ENCODE results near the gene METTL14.

DNA sequence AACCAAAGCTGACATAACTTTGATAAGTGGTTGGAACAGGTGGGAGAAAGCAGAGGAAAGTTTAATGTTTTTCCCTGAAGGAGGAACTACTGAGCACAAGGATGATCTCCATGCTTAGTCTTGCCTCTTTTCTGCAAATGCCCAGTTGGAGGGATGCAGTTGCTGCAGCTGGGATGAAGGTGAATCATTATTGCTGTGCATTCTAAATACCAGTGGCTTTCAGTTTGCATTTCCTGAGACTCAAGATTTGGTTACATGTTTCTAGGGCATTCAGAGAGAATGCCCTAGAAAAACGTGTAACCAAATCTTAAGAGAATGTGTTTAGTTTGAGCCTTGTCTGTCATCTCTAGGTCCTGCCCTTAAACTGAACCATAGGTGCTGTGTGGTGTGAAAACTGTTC is 42.2 kb downstream of the METTL14 start:
- TF ChIP-seq, protein P1, sequence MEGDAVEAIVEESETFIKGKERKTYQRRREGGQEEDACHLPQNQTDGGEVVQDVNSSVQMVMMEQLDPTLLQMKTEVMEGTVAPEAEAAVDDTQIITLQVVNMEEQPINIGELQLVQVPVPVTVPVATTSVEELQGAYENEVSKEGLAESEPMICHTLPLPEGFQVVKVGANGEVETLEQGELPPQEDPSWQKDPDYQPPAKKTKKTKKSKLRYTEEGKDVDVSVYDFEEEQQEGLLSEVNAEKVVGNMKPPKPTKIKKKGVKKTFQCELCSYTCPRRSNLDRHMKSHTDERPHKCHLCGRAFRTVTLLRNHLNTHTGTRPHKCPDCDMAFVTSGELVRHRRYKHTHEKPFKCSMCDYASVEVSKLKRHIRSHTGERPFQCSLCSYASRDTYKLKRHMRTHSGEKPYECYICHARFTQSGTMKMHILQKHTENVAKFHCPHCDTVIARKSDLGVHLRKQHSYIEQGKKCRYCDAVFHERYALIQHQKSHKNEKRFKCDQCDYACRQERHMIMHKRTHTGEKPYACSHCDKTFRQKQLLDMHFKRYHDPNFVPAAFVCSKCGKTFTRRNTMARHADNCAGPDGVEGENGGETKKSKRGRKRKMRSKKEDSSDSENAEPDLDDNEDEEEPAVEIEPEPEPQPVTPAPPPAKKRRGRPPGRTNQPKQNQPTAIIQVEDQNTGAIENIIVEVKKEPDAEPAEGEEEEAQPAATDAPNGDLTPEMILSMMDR (IDR thresholded peaks at IDR 0.05; ENCODE audit: low read depth, low read length) = no peak
- no peak for TF ChIP-seq EZH2phosphoT487 (IDR thresholded peaks at IDR 0.05; ENCODE audit: low read depth)
